HG03520 (cell line): ENCODE results near the gene ZNF500.
"Not testable (repeated sequence)": the region's sequence is repeated elsewhere in the genome, so short reads cannot be mapped to it uniquely, and the experiment has no call there.

ENCODE experiments used
- ATAC-seq: cut with Tn5 transposase; IDR thresholded peaks from one replicate; pipeline ENCODE4 v1.9.1; 2021; ENCODE audit warnings: mild to moderate bottlenecking, moderate library complexity; ENCODE audit not compliant: unreplicated experiment

ZNF500 gene

DNA sequence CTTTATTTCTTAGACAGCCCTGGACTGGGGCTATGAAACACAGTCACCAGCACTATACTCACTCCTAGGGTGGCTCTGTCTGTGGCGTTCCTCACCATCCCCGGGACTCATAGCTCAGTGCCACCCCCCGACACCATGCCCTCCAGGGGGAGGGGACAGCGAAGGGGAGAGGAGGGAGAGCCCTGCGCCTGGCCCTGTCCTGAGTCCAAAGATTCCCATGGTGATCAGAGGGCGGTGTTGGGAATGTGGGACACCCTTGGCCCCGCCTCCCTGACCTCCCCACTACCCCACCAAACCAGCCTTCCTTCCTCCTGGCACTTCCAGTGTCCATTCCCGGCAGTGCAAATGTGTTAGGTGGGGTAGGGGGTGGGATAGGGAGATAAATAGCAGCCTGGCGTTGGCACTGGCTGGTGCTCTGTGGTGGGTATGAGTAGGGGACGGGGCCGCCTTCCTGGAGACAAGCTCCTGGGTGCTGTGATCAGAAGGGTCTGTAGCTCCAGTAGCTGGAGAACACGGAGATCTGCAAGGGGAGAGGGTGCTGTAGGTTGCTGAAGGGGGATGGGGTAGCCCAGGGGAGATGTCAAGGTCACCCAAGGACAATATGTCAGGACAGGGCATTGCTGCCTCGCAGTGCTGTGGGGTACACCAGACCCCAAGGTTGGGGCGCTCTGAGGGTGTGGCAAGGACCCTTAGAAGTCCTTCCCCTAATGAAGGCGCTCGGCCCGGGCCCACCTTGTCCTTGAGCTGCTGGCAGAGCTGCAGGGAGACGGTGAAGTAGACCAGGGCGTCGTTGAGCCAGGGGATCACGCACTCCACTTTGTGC lies 30.2 kb upstream of the ZNF500 start:
- no peak for ATAC-seq

DNA sequence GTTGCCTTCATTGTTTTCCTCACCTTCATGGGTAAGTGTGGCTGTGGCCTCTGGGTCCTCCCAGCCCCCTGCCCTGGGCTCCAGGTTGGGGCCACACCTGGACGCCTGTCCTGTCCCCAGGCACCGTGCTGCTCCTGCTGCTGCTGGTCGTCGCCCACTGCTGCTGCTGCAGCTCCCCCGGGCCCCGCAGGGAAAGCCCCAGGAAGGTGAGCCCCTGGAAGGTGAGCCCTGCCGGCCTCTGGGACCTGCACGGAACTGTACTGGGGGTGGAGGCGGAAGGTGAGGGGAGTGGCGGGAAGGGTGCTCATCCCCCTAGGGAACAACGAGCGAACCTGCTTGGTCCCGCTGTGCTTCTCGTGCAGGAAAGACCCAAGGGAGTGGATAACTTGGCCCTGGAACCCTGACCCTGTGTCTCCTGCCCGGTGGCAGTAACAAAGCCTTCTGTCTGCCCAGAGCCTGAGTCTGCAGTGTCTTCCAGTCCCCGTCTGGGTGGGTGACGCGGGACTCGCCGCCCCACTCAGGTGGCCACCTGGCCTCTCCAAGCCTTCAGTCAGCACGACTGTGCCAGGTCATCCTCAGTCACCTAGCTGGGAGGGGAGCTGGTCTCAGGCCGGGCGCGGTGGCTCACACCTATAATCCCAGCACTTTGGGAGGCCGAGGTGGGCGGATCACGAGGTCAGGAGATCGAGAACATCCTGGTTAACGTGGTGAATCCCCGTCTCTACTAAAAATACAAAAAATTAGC lies 29.0 kb upstream of the ZNF500 start:
- no peak for ATAC-seq

DNA sequence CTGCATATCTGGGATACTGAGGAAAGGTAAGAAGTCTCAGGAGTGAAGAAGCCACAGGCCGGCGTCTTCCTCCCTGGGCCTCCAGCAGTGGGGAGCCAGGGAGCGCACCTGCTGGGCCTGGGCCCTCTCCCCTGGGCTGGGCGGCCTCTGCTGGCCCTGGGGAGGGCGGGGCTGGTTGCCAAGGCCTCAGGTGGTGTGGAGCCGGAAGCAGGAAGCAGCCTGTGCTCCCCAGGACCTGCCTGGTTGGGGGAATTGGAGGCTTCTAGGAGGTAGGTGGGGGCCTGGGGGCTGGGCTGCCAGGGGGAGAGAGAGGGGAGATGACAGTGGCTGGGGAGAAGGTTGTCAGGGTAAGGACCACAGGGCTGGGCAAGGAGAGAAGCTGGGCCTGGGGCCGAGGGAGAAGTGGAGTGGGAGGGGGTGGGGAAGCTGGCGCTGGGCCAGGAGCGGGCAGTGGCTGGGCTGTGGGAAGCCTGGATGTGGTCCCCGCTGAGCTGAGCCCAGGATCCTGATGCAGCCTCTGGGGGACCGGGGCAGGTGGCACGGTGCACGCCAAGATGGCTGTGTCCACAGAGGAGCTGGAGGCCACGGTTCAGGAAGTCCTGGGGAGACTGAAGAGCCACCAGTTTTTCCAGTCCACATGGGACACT lies 28.3 kb upstream of the ZNF500 start, which contains the start of gene SMIM22:
Gene SMIM22, plus strand, starts transcription at position 189 of the 647 bp plus-strand sequence. Its CDS starts 366 bp downstream, at position 555.
- ATAC-seq, result no peak

DNA sequence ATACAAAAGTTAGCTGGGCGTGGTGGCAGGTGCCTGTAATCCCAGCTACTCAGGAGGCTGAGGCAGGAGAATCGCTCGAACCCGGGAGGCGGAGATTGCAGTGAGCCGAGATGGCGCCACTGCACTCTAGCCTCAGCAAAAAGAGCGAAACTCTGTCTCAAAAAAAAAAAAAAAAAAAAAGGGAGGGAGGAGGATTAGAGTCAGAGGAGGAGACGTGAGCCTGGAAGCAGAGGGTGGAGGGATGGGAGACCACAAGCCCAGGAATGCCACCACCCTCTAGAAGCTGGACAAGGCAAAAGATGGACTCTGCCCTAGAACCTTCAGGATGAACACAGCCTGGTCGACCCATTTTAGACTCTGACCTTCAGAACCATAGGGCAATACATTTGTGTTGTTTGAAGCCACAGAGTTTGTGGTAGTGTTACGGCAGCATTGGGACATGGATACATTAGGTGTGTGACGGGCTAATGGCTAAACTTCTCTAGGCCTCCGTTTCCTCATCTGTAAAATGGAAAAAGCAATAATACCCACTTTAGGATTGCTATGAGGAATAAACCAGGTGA lies 26.1 kb upstream of the ZNF500 start:
- no peak for ATAC-seq

DNA sequence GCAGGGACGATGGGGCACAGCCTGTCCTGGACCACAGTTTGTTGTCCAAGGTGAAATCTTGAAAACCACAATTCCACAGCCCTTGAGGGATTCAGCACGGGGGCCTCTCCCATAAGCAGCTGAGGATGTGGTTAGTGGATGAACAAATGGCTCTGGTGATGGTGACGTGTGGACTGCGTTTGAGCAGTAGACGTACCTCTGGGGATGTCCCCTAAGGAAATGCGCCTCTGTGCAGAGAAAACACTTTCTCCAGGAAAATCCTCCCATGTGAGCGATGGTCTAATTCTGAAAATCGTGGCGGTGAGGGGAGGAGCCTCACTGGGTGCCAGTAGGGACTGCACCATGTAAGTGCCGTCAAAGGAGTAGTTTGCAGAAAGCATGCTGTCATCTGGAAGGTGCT lies 23.9 kb upstream of the ZNF500 start:
- ATAC-seq, result no peak

DNA sequence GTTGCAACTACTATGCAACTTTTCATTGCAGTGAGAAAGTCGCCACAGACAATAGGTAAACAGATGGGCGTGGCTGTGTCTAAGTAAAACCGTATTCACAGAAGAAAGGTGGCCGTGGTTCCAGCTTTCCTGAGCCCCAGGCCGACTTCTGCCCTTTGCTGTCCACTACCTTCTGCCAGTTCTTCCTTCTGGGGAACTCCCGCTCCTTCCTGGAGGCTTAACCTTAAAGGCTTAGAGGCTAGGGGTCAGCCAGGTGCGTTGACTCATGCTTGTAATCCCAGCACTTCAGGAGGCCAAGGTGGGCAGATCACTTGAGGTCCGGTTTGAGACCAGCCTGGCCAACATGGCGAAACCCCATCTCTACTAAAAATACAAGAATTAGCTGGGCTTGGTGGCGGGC lies 23.3 kb upstream of the ZNF500 start:
- no peak for ATAC-seq

DNA sequence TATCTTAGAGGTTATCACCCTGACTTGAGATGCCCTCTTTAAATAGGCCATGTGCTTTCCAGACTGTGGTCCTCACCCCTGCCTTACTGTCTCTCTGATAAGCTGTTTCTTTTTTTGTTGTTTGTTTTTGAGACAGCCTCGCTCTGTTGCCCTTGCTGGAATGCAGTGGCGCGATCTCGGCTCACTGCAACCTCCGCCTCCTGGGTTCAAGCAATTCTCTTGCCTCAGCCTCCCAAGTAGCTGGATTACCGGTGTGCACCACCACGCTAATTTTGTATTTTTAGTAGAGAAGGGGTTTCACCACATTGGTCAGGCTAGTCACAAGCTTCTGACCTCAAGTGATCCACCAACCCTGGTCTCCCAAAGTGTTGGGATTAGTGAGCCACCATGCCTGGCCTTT lies 21.9 kb upstream of the ZNF500 start:
- no peak for ATAC-seq

DNA sequence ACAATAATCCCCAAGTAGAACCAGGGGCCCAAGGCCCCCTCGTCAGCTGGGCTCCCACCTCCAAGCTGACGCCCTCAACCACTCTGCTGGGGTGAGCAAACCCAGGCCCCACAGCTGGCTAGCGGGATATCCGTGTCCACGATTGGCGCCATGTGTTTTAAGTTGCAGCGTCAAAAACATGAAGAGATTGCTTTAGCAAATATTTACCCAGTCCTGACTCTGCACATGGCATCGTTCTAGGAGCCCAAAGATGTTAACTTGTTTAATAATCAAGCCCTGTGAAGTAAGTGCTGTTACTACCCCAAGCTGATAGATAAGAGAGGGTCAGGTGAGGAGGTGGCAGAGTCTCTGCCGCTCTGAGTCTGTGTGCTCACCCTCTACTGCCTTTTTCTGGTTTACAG lies 21.5 kb upstream of the ZNF500 start:
- no peak for ATAC-seq

DNA sequence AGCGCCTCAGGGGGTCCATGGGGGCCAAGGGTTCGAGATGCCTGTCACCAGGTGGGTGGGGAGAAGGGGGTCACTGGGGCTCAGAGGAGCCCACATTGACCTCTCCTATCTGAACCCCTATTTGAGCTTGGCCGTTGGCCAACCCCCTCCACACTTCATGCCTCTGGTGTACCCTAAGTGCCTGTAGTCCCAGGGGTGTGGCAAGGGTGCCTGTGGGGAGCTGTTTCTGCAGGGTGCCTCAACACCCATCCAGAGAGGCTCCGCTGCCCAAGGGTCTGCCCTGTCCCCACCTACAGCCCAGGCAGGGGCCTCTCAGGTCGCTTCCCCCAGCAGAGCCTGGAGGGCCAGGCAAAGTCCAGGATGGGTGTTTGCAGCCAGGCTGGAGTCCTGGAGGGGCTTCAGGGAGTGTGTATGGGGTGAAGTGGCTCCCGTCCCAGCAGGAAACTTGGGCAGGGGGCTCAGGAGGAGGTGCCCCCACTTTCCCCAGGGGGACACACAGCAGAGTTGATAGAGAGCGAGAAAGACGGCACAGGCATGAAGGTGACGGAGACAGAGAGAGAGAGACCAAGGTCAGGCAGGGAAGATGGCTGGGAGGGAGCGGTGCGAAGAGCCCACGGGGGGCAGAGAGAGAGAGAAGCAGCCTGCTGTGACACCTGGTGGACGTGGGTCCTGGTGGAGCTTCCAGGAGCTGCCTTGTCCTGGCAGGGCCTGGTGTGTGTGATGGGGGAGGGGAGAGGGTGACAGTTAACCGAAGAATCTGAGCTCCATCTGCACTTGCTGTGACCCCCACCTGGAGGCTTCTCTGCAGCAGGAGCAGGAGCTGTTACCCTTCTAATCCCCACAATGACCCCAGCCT lies 20.9 kb upstream of the ZNF500 start, which contains the start of gene SEPTIN12:
Gene SEPTIN12, minus strand, starts transcription at position 719 of the 856 bp plus-strand sequence. Its CDS starts 700 bp downstream, at position 19.
- no peak for ATAC-seq

DNA sequence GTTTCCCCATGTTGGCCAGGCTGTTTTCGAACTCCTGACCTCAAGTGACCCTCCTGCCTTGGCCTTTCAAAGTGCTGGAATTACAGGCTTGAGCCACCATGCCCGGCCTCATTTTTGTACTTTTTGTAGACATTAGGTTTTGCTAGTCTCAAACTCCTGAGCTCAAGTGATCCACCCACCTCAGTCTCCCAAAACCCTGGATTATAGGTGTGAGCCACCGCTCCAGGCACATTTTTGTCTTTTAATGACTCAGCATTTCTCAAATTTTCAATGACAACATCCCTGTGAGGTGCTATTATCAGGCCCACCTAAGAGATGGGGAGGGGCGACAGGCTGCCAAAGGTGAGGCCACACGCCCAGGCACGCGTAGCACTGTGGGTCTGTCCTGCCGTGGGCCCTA lies 20.1 kb upstream of the ZNF500 start:
- ATAC-seq, result no peak

DNA sequence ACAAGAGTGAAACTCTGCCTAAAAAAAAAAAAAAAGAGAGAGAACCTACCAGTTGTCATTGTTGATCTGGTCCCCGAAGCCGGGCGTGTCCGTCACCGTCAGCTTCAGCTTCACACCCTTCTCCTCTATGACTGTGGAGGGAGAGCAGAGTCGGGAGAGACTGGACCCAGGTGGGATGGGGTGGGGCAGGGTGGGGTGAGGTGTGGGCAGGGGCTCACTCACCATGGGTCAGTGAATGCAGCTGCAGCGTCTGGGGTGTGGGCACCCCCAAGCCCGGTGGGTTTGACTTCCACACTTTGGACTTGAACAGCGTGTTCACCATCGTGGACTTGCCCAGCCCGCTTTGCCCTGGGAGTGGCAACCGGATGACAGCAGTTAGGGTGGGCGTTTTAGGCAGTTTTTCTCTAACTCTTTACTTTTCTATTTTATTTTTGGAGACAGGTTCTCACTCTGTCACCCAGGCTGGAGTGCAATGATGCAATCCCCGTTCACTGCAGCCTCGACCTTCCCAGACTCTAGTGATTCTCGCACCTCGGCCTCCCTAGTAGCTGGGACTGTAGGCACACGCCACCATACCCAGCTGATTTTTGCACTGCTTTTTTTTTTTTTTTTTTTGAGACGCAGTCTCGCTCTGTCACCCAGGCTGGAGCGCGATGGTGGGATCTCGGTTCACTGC lies 18.9 kb upstream of the ZNF500 start:
- no peak for ATAC-seq

DNA sequence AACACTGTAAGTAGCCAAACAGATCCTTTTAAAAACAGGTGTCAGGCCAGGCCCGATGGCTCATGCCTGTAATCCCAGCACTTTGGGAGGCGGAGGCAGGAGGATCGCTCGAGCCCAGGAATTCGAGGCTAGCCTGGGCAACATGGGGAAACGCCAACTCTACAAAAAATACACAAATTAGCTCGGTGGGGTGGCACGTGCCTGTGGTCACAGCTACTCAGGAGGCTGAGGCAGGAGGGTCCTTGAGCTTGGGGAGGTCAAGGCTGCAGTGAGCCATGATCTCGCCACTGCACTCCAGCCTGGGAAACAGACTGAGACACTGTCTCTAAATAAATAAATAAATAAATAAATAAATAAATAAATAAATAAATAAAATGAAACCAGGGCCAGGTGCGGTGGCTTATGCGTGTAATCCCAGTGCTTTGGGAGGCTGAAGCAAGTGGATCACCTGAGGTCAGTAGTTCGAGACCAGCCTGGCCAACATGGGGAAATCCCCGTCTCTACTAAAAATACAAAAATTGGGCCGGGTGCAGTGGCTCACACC lies 17.6 kb upstream of the ZNF500 start:
- ATAC-seq, result not testable (repeated sequence)

DNA sequence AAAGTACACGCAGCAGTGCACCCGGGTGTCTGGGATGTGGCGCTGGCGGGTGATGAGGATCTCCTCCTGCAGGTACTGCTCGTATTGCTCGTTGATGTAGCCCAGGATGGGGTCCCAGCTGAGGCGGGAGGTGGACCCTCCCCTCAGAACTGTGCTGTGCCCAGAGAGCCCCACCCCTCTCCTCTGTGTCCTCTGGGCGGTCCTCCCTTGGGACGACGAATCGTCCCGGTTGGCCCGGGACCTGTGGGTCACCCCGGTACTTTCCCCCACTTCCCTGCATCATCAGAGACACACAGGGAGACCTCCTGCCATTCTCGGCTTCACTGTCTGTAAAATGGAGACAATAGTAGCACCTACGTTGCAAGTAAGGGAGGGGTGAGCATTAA lies 17.0 kb upstream of the ZNF500 start:
- no peak for ATAC-seq

DNA sequence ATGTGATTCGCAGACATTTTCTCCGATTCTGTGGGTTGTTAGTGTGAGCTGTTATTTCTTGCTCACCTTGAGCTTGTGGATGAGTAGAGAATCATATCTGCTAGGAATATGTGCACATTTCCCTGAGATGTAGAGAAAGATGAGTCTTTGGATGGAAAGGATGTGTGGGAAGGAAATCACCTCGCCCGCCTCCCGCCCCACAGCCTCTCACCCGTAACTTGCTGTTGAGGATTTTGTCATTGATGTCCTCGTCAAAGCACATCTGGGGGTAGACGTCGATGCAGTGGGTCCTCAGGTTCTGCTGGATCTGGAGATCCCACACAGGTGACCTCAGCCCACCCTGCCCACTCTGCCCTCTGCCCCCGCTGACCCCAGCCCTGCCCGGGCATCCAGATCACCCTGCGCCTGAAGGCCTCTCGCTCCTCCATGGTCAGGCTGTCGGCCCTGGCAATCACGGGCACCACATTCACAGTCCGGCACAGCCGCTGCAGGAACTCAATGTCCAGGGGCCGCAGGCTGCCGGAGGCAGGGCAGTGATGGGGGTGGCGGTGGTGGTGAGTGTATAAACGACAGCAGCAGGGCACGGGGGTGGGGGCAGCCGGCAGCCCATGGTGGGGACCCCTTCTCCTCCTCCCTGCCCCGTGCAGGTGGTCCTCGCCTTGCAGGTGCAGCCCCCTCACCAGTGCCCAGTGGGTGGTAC lies 16.4 kb upstream of the ZNF500 start:
- no peak for ATAC-seq

DNA sequence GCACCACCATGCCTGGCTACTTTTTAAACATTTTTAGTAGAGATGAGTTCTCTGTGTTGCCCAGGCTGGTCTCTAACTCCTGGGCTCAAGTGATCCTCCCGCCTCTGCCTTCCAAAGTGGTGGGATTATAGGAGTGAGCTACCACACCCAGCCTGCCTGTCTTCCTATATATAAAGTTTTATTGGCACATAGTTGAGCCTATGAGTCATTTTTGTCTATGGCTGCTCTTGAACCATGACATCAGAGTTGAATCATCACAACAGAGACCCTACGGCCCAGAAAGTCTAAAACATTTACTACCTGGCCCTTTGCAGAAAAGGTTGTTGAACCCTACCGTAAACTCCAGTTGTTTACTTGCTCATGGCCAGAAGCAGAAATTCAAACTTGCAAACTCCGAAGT lies 13.3 kb upstream of the ZNF500 start:
- no peak for ATAC-seq

DNA sequence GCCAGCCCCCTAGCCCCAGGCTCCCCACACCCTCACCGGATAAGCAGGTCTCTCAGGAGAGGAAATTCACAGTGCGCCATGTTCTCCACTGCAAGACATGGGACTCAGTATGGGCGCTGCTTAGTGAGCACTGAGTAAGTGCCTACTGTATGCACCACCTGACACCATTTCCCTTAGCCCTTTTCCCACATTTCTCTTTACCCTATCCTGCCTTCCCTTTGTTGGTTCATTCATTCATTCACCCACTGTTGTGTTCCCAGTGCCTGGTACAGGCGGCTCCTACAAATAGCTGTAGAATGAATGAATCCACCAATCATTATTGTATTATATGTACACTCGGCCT lies 11.1 kb upstream of the ZNF500 start:
- no peak for ATAC-seq

DNA sequence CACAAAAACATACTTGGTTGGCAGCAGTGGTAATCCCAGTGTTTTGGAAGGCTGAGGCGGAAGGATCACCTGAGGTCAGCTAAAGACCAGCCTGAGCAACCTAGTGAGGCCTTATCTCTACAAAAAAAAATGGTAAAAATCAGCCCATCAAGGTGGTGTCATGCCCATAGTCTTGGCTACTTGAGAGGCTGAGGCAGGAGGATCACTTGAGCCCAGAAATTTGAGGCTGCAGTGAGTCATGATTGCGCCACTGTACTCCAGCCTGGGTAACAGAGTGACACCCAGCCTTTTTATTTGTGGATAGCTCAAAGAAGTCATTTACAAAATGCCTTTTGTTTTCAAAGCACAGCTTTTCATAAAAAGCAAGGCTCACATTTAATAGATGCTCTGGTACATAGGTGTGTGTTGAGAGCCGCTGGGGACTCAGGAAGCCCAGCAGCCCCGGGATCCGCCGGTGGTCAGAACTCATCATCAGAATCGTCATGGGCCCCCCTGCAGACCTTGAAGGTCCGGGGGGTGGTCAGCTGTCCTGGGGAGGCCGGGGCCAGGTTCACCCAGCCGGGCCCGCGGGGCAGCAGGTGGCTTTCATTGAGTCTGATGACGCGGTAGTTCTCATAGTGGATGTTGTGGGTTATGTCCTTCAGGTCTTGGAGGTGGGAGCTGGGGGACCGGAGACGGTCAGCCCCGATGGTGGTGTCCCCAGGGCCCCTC lies 10.5 kb upstream of the ZNF500 start:
- no peak for ATAC-seq

DNA sequence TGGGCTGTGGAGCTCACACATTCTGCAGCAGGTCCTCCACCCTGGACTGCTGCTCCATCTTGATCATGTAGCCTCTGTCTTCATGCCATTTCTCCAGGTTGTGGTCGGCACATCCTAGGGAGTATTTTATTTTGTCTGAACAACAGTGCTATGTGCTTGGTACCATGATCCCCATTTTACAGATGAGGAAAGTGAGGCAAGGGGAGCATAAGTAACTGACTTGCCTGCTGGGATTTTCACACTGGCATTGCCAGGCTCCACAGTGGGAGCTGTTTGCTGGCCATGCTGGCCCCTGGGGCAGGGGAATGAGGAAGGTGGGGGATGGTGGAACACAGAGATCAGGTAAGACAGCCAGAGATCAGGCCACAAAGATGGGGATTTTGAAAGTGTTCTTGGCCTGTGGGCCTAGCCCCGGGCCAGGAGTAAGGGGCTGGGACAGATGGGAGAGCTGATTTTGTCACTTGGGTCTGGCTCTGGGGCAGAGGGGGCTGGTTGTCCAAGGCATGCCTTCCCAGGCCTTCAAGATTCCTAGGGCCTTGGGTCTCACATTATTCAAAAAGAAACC lies 9.3 kb upstream of the ZNF500 start:
- no peak for ATAC-seq
